OCI-LY7 (cell line): ENCODE measurements around the gene PLEK.

Source experiments
- EZH2phosphoT487 ChIP-seq: fragments of 200-600 bp; sonication (generic); IDR thresholded peaks from 2 replicates; pipeline ENCODE4 v1.6.1; 2018; ENCODE audit warnings: low read depth, borderline replicate concordance, mild to moderate bottlenecking, mixed run types, antibody characterized with exemption, low read length, moderate library complexity, mixed read lengths
- TF ChIP-seq, protein P1 (sequence below): fragments of 200-600 bp; sonication (generic); conservative IDR thresholded peaks from 2 replicates; pipeline ENCODE4 v1.5.1; 2014; ENCODE audit warnings: mild to moderate bottlenecking, antibody characterized with exemption, low read length, moderate library complexity, mixed read lengths

GRCh38 chr2:68365087-68365486, at the start of gene PLEK:
- TF ChIP-seq, protein P1, sequence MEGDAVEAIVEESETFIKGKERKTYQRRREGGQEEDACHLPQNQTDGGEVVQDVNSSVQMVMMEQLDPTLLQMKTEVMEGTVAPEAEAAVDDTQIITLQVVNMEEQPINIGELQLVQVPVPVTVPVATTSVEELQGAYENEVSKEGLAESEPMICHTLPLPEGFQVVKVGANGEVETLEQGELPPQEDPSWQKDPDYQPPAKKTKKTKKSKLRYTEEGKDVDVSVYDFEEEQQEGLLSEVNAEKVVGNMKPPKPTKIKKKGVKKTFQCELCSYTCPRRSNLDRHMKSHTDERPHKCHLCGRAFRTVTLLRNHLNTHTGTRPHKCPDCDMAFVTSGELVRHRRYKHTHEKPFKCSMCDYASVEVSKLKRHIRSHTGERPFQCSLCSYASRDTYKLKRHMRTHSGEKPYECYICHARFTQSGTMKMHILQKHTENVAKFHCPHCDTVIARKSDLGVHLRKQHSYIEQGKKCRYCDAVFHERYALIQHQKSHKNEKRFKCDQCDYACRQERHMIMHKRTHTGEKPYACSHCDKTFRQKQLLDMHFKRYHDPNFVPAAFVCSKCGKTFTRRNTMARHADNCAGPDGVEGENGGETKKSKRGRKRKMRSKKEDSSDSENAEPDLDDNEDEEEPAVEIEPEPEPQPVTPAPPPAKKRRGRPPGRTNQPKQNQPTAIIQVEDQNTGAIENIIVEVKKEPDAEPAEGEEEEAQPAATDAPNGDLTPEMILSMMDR = no peak
- no peak for TF ChIP-seq EZH2phosphoT487
